Glutamatergic neuron (in vitro differentiated cells): Measurements from ENCODE around the gene NRK. TPM values are rescaled to one million over a fixed set of nuclear protein-coding genes. Genes with fewer than 3 reads are reported as not detected.
"Not testable (repeated sequence)": the region's sequence is repeated elsewhere in the genome, so short reads cannot be mapped to it uniquely, and the experiment has no call there.

Experiments
- DNase-seq: peaks from one replicate; pipeline ENCODE4 v3.0.0; 2022
- H3K27ac Mint-ChIP-seq: one replicate; pipeline ENCODE4 v1.8.0; 2020; ENCODE audit warnings: mild to moderate bottlenecking, mixed read lengths, inconsistent platforms; ENCODE audit not compliant: unreplicated experiment
- H3K27me3 Mint-ChIP-seq: one replicate; pipeline ENCODE4 v1.8.0; 2020; ENCODE audit warnings: mild to moderate bottlenecking, moderate library complexity, mixed read lengths, inconsistent platforms; ENCODE audit not compliant: unreplicated experiment
- H3K36me3 Mint-ChIP-seq: one replicate; pipeline ENCODE4 v1.8.0; 2020; ENCODE audit warnings: mild to moderate bottlenecking, mixed read lengths, inconsistent platforms; ENCODE audit not compliant: unreplicated experiment
- H3K4me1 Mint-ChIP-seq: one replicate; pipeline ENCODE4 v1.8.0; 2020; ENCODE audit warnings: mild to moderate bottlenecking, low read depth, mixed read lengths, inconsistent platforms; ENCODE audit not compliant: unreplicated experiment
- H3K4me3 Mint-ChIP-seq: one replicate; pipeline ENCODE4 v1.8.0; 2020; ENCODE audit warnings: mild to moderate bottlenecking, mixed read lengths, inconsistent platforms; ENCODE audit not compliant: unreplicated experiment
- H3K9me3 Mint-ChIP-seq: one replicate; pipeline ENCODE4 v1.8.0; 2020; ENCODE audit warnings: mild to moderate bottlenecking, moderate library complexity, mixed read lengths, inconsistent platforms; ENCODE audit not compliant: unreplicated experiment
- long read RNA-seq: library from polyadenylated mRNA; unstranded; transcript quantifications from one replicate; pipeline ENCODE4 v2.0.0, GENCODE V29; 2020; ENCODE audit not compliant: unreplicated experiment
- total RNA-seq: library from RNA; stranded (reverse); fragmentation: NEBNext Ultra II Directional; extraction: Animal tissue kit (Norgen Biotek cat#: 25700); gene quantifications from one replicate; pipeline ENCODE4 v1.2.1, GENCODE V29; 2021; ENCODE audit not compliant: unreplicated experiment
- TF ChIP-seq, protein P1 (sequence below): fragments of 200-600 bp; sonication (generic); IDR thresholded peaks from one replicate; pipeline ENCODE4 v1.5.0; 2021; ENCODE audit not compliant: partially characterized antibody, unreplicated experiment

The NRK gene, protein sequence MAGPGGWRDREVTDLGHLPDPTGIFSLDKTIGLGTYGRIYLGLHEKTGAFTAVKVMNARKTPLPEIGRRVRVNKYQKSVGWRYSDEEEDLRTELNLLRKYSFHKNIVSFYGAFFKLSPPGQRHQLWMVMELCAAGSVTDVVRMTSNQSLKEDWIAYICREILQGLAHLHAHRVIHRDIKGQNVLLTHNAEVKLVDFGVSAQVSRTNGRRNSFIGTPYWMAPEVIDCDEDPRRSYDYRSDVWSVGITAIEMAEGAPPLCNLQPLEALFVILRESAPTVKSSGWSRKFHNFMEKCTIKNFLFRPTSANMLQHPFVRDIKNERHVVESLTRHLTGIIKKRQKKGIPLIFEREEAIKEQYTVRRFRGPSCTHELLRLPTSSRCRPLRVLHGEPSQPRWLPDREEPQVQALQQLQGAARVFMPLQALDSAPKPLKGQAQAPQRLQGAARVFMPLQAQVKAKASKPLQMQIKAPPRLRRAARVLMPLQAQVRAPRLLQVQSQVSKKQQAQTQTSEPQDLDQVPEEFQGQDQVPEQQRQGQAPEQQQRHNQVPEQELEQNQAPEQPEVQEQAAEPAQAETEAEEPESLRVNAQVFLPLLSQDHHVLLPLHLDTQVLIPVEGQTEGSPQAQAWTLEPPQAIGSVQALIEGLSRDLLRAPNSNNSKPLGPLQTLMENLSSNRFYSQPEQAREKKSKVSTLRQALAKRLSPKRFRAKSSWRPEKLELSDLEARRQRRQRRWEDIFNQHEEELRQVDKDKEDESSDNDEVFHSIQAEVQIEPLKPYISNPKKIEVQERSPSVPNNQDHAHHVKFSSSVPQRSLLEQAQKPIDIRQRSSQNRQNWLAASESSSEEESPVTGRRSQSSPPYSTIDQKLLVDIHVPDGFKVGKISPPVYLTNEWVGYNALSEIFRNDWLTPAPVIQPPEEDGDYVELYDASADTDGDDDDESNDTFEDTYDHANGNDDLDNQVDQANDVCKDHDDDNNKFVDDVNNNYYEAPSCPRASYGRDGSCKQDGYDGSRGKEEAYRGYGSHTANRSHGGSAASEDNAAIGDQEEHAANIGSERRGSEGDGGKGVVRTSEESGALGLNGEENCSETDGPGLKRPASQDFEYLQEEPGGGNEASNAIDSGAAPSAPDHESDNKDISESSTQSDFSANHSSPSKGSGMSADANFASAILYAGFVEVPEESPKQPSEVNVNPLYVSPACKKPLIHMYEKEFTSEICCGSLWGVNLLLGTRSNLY (N-terminal part only)
- 0.29 TPM for total RNA-seq
- long read RNA-seq = 0 reads

DNA sequence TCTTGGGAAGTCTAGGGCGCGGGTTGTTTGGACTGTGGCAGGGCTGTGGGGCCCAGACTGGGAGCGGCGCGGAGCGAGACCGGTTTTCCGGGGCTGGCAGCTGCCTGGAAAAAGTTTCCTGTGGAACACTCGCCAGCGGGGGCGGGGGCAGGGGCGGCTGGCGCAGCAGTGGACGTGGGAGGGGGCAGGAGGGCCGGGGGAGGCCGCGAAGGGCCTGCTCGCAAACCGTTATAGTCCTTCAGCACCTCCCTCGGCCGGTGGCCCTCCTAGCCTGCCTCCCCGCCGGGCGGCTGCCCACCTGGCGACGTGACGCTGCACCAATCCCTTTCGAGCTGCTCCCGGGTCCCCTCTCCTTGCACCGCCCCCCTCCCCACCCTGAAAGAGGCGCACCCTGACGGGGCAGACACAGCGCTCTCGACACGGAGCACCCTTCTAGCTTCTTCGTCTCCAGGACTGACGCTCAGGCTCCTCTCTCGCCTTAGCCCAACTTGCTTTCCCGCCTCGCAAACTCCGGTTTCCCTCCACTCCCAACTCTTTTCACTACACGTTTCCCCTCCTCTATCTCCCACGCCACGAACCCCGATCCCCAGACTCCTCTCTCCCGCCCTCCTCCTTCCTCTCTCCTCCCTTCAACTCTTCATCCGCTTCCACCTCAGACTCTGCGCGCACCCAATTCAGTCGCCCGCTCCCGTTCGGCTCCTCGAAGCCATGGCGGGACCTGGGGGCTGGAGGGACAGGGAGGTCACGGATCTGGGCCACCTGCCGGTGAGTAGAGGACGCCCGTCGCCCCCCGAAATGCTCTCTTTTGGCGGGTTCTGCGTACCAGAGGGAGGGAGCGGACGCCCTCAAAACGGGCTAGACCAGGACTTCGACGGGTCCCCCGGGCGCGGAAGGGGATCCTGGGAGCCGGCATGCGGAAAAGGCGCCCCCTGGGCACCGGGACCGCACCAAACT is at the start of gene NRK:
Gene NRK, plus strand, starts transcription at position 402 of the 954 bp plus-strand sequence. Its CDS starts 307 bp downstream, at position 709.
- Mint-ChIP-seq H3K27ac (no peak within 1 kb of the TSS), H3K4me3 (peak within 1 kb of the TSS; percentile 85), H3K4me1 (peaks cover 2% of the 10 kb centered on the region), H3K36me3 (no peaks in the 10 kb centered on the region), H3K27me3 (peaks cover 4% of the 10 kb centered on the region), H3K9me3 (peaks cover 3% of the 10 kb centered on the region)
- DNase-seq = peak; percentile 31
- TF ChIP-seq, protein P1, sequence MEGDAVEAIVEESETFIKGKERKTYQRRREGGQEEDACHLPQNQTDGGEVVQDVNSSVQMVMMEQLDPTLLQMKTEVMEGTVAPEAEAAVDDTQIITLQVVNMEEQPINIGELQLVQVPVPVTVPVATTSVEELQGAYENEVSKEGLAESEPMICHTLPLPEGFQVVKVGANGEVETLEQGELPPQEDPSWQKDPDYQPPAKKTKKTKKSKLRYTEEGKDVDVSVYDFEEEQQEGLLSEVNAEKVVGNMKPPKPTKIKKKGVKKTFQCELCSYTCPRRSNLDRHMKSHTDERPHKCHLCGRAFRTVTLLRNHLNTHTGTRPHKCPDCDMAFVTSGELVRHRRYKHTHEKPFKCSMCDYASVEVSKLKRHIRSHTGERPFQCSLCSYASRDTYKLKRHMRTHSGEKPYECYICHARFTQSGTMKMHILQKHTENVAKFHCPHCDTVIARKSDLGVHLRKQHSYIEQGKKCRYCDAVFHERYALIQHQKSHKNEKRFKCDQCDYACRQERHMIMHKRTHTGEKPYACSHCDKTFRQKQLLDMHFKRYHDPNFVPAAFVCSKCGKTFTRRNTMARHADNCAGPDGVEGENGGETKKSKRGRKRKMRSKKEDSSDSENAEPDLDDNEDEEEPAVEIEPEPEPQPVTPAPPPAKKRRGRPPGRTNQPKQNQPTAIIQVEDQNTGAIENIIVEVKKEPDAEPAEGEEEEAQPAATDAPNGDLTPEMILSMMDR = no peak

DNA sequence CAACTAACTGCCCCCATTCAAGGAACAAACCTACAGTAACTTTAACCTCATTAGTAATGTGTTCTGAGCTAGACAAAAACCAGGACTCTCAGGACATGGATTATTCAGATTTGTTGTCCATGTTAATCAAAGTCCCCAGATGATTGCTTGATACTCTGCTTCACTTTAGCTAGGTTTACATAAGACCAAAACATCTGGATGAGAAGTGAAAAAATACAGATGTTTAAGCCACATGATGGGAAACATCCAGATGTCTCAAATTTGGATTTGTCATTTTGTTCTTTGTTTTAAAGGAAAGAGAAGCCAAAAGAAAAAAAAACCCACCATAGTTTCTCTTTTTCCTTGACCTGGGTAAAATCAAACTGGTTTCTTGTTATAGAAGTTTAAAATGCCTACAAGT is 48.5 kb upstream of the NRK start:
- DNase-seq = no peak
- Mint-ChIP-seq H3K4me3 (no peak overlapping the region), H3K36me3 (no peaks in the 10 kb centered on the region), H3K27me3 (no peaks in the 10 kb centered on the region), H3K4me1 (no peaks in the 10 kb centered on the region), H3K9me3 (no peaks in the 10 kb centered on the region), H3K27ac (no peak overlapping the region)
- TF ChIP-seq, protein P1 = no peak

DNA sequence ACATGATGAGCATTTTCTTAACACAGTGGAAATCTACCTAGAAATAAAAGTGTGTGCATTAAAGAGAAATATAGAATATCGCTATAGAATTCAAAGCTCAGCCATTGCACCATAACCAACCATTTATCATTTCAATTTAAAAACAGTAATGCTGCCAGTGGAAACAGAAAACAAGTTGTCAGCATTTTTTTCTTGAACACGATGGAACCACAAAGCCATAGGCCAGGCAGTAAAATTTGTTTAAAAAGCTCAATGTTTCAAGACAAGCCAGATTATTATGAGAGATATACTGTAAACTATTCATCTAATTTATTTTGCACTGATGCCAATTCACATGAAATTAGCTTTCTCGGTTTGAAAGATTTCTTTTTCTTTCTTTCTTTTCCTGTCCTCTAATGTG is 46.7 kb upstream of the NRK start:
- Mint-ChIP-seq H3K36me3 (no peaks in the 10 kb centered on the region), H3K27ac (no peak overlapping the region), H3K27me3 (no peaks in the 10 kb centered on the region), H3K4me3 (no peak overlapping the region), H3K4me1 (no peaks in the 10 kb centered on the region), H3K9me3 (no peaks in the 10 kb centered on the region)
- DNase-seq = no peak
- TF ChIP-seq, protein P1 = no peak

DNA sequence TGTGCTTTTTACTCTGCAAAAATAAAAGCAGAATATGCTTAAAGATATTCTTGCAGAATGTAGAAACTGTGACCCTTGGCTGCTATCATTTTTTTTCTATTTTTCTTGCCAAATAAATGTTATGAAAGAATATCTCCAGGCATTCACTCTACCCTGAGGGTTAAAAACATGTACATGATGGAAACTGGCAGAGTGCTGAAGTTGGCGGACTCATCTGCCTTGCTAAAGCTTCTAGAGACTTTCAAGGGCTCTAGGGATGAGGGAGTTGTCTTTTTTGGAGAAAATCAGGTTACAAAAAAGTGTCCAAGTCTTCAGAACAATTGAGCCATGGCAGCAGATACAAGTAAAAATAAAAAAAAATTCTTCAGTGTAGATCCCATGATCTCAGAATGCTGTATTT is 40.5 kb upstream of the NRK start:
- H3K36me3 Mint-ChIP-seq = no peaks in the 10 kb centered on the region
- no peak overlapping the region for H3K4me3 Mint-ChIP-seq
- DNase-seq = no peak
- H3K27ac Mint-ChIP-seq = no peak overlapping the region
- TF ChIP-seq, protein P1 = no peak
- H3K9me3 Mint-ChIP-seq = no peaks in the 10 kb centered on the region
- no peaks in the 10 kb centered on the region for H3K4me1 Mint-ChIP-seq
- no peaks in the 10 kb centered on the region for H3K27me3 Mint-ChIP-seq

DNA sequence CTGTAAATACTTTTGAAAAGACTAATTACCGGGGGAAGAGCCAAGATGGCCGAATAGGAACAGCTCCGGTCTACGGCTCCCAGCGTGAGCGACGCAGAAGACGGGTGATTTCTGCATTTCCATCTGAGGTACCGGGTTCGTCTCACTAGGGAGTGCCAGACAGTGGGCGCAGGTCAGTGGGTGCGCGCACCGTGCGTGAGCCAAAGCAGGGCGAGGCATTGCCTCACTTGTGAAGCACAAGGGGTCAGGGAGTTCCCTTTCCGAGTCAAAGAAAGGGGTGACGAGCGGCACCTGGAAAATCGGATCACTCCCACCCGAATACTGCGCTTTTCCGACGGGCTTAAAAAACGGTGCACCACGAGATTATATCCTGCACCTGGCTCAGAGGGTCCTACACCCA is 25.5 kb upstream of the NRK start:
- not testable (repeated sequence) for H3K36me3 Mint-ChIP-seq, H3K4me1 Mint-ChIP-seq, H3K27me3 Mint-ChIP-seq, DNase-seq, H3K9me3 Mint-ChIP-seq
- H3K27ac Mint-ChIP-seq = peak overlapping the region; percentile 55
- H3K4me3 Mint-ChIP-seq = peak overlapping the region; percentile 49
